ENCODE data around the gene DNAJA4.

The DNAJA4 gene

DNA sequence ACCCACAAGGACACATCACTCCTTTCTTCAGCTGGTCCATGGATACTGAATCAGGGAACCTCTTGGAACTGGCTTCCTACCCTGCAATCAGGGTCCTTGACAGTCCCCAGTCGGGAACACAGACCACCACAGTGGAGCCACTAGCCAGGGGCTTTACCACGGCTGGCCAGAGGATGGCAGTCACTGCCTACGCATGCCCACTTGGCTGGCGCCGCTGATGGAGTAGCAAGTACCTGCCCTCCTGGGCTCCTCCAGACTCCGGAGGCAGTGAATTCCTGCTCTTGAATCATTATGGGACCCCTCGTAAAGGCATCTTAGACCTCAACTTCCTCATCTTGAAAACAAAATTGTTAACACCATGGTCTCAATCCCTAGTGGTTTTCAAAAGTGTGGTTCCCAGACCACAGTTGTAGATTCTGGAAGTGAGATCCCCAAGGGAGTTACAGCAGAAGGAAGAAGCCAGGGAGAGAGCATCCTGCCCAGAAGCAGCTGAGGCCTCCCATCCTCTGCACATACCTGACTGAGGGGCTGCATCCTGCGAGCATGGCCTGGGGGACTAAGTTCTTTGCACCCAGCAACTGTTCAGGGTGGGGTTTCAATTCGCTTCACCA lies 44.2 kb downstream of the DNAJA4 start:
- peak; percentile 33 for DNase-seq (ENCODE audit: low read depth, low spot score)
- no peak overlapping the region for H3K4me3 ChIP-seq (ENCODE audit: low read length)

DNA sequence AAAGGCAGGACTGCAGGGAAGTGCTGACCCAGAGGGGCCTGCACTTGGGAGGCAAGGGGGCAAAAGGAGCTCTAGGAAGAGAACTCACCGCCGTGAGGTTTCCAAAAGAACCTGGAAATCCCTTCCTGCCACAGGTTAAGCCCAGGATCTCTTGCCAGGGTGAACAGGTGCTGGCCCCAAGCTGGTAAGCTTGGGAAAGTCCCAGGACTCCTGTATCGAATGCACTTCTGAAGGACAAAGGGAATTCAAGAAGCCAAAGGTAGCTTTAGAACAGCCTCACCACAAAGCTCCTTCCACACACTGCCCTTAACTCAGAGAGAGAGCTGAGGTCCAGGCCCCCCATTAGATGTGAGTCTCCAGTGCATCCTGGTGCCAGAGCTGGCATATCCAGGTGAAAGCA lies 46.9 kb downstream of the DNAJA4 start:
- no peak for DNase-seq (ENCODE audit: low read depth, low spot score)
- no peak overlapping the region for H3K4me3 ChIP-seq (ENCODE audit: low read length)

DNA sequence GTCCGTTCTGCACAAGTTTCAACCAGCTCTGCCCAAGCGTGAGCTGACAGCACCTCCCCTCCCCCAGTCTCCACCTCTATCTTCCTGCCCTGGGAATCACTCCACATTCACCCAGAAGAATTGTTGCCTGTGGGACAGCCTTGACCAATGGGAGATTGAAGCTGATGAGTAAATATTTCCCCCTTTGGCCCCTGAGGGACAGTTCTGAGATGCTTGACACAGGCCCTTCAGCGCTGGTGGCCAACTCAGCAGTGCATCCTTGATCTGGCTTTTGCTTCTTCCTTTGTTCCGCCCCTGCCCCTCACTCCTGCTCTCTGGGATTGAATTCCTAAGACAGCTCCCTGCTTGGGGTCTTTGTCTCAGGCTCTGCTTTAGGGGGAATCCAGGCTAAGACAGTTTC lies 48.2 kb downstream of the DNAJA4 start:
- no peak overlapping the region for H3K4me3 ChIP-seq (ENCODE audit: low read length)
- DNase-seq (ENCODE audit: low read depth, low spot score), result no peak

DNA sequence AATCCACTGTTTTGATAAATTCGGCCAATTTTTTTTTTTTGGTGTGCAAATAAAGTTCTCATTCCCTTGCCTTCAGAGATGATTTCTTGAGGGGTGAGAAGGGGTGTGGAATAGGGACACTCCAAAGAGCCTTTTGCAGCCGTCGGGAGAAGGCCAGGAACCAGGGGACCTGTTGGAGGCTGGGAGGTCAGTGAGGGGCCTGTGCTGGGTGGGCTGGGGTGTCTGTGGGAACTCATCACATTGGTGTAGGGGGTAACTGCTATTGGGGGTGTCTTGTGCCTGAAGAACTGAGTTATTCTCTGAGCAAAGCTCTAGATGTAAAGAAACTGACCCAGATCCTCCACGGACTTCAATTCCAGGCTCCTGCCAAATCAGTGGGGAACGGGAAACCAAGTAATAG lies 48.6 kb downstream of the DNAJA4 start:
- DNase-seq (ENCODE audit: low read depth, low spot score), result no peak
- no peak overlapping the region for H3K4me3 ChIP-seq (ENCODE audit: low read length)

DNA sequence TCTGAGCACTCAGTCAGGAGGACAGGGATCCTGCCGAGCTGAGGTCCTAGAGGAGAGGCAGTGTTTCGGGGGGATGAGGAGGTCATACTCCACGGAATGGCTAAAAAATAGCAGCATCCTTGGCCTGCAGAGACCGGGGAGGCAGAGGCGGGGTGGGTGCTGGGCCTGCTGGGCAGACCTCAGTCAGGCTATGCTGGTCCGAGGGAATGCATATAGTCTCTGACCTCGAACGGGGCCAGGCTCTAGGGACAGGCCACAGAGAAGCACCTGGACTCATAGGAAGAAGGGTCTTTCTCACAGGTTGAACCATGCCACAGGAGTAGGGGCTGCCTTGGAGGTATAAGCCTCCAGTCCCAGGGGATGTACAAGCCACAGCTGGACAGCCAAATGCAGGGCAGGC lies 49.0 kb downstream of the DNAJA4 start:
- DNase-seq (ENCODE audit: low read depth, low spot score), result no peak
- H3K4me3 ChIP-seq (ENCODE audit: low read length), result no peak overlapping the region

DNA sequence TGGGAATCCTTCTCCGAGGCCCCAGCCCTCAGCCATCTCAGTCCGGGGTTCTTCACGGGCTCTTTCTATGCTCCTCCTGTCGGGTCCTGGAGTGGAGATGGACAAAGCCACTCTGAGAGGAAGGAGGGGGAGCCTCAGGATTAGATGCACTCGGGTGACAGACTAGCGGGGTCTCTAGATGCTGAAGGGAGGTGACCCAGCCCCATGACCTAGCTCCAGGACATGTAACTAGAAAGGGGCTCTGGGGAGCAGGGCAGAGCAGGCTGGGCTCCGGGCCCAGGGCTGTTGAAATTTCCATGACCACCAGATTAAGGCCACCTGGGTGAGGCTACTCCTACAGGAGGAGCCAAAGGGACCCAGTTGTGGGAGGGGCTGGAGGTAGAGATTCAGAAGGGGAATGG lies 49.8 kb downstream of the DNAJA4 start:
- DNase-seq (ENCODE audit: low read depth, low spot score), result no peak
- no peak overlapping the region for H3K4me3 ChIP-seq (ENCODE audit: low read length)

DNA sequence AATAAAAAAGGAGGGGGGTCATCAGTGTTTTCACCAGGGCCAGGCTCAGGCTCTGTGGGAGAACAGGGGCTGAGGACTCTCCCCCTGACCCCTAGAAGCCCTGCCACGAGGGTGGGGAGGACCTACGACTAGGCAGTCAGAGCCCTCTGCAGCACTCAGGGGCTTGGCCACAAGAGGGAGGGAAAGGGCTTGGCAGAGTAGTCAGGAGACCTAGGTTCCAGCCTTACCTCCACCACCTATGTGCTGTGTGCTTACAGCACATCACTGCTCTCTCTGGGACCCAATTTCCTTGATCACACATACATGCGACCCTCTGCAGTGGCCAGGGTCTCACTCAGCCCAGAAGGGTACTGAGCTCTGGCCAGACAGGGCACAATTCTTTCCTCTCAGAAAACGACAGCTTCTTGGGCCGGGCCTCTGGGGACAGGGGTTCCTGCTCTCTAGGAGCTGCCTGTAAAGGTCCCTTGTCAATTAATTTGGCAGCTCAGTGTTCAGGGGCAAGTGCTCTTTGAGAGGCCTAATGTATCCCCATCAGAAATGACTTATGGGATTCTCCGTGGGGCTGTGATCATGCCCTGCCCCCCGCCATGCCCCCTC lies 51.4 kb downstream of the DNAJA4 start:
- no peak overlapping the region for H3K4me3 ChIP-seq (ENCODE audit: low read length)
- peak; percentile 12 for DNase-seq (ENCODE audit: low read depth, low spot score)

DNA sequence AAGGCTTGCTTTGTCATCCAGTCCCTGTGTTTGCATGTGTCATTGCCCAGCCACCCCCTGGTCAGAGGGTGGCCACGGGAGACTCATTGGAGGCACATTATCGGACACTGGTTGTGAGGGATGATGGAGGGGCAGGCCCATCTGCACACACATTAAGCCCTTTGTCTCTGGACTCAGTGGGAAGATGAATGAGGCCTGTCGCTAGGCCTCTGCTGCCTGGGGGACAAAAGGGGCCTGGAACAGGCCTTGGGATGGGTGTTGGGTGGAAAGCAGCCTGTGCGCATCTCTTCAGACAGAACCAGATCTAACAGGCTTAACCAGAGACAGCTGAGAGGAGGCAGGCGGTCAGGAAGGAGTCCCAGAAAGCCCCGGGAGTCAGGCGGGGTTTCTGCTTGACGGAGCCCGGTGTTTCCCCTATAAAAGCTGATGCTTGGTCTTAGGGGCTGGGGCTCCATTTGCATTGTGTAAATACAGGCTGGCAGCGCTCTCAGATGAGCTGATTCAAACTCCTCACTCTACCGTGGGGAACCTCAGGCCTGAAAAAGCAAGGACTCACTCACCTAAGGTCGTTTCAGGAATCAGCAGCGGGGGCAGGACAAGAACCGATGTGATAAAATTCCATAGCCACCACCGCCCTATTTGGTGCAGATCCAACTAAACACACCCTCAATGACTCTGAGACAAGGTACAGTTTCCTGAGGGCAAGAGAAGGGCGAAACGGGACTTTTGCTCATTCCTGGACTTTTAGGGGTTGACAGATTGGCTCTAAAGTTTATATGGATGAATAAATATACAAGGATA lies 52.1 kb downstream of the DNAJA4 start:
- H3K4me3 ChIP-seq (ENCODE audit: low read length), result no peak overlapping the region
- DNase-seq (ENCODE audit: low read depth, low spot score), result no peak

DNA sequence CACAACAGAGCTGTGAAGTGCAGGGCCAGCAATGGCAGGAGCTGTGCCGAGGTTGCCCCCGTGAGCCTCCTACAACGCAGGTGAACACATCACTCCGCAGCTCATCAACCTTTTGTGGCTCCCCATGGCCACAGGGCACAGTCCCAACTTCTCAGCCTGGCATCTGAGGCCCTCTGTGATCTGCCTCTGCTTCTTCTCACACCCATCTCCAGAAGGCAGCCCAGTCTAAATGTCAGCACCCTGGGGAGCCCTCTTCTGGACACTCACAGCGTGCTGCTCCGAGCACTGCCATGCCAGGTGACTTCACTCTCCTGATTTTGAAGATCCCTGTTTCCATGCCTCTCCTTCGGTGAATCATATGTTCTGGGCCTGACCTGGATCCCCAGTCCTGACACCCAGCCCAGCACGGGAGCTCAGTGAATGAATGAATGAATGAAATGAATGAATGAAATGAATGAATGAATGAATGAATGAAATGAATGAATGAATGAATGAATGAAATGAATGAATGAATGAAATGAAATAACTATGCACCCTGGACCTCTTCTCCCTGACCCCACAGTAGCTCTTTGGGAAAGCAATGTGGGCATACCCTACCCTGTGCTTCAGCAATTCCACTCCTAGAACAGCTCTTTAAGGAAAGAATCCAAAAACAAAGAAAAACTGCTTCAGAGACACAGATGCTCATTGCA lies 52.9 kb downstream of the DNAJA4 start:
- no peak for DNase-seq (ENCODE audit: low read depth, low spot score)
- no peak overlapping the region for H3K4me3 ChIP-seq (ENCODE audit: low read length)

DNA sequence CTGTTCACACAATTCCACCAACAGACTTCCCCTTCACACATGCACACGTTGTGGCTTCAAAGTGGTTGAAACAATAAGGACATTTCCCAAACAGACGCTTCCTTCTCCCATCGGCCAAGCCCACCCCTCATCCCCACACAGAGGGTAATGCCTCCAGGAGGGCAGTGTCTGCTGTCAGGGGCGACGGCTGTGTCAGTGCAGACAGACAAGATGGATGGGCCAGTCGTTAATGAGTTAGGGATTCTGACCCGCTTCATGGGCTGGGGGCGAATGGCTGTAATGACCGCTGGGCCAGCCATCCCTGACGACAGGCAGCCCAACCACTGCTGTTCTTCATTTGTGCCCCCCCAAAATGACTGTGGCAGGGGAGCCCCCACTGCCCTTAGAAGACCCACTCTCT lies 55.2 kb downstream of the DNAJA4 start:
- no peak for DNase-seq (ENCODE audit: low read depth, low spot score)
- H3K4me3 ChIP-seq (ENCODE audit: low read length), result no peak overlapping the region

DNA sequence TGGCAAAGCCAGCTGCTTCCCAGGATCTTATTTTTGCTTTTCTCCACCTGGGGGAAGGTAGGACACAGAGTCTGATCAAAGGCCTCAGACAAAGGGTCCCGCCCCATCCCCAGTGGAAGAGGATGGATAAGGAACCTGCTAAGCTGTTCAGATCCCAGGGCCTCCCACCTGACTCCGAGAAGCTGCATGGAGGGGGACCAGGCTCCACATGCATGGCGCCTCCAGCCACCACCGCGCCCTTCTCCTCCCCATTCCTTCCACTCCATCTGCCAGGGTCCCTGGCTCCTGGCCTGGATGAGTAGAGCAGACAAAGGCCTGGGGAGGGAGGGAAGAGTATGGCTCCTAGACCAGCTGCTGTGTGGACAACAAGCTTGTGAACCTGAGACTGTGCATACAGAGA lies 55.8 kb downstream of the DNAJA4 start:
- DNase-seq (ENCODE audit: low read depth, low spot score), result no peak

DNA sequence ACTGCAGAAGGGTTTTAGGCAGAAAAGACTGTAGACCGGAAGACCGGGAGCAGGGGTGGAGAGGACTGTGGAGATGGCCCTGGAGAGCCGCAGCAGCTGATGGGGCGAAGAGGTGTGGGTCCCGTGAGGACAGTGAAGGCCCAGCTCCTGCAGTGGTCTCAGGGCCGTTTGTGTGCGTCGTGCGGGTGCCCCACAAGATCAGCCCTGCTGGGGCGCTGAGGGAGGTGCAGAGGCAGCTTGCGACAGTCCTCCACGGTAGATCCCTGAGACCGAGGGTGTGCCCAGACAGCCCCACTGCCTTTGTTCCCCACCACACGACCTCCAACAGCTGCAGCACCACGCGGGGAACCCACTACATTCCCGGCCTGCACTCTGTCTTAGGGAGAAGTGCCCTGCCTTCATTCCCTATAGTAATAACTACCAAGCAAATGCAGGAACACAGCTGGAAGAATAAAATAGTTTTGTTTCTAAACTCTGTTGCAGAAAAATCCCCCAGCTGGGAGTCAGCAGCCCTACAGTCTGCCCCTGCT lies 56.7 kb downstream of the DNAJA4 start:
- DNase-seq (ENCODE audit: low read depth, low spot score), result no peak
- no peak overlapping the region for H3K4me3 ChIP-seq (ENCODE audit: low read length)

More for the DNA sequence above, 55.8 kb downstream of the DNAJA4 start:
- H3K4me3 ChIP-seq (ENCODE audit: low read length), result no peak overlapping the region

DNA sequence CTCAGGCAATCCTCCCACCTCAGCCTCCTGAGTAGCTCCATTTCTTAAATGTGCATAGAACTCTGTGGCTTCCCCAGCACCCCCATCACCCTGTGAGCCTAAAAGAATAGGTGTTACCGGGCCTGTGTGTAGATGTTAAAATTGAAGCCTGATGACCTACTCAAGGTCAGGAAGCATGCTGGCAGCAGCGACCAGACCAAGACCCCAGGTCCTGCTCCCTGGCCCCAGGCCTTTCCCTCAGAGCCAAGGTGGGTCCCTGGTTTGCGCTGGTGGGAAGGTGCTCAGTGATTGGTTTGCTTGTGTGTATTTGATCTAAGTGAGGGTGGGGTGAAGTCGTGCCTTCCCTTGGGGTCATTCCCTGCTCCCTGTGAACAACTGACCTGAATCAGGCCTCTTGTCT lies 57.4 kb downstream of the DNAJA4 start:
- no peak overlapping the region for H3K4me3 ChIP-seq (ENCODE audit: low read length)
- DNase-seq (ENCODE audit: low read depth, low spot score), result no peak

DNA sequence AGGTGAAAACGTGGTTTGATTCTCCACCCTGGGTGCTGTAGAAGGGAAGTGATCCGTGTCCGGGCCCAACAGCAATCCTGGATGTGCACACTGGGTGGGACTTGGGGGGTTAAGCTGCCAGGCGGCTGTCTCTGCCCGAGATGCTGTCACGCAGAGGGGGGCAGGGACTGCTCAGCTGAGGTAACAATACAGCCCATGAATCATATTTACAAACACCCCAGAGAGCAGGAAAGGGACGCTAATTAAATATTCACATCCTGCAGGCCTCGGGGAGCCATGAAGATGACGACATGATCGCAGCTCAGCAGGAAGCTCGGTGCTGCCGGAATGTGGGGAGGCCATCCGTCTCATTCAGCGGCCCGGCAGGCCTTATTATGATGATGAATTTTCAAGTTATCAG lies 57.9 kb downstream of the DNAJA4 start:
- no peak overlapping the region for H3K4me3 ChIP-seq (ENCODE audit: low read length)

DNA sequence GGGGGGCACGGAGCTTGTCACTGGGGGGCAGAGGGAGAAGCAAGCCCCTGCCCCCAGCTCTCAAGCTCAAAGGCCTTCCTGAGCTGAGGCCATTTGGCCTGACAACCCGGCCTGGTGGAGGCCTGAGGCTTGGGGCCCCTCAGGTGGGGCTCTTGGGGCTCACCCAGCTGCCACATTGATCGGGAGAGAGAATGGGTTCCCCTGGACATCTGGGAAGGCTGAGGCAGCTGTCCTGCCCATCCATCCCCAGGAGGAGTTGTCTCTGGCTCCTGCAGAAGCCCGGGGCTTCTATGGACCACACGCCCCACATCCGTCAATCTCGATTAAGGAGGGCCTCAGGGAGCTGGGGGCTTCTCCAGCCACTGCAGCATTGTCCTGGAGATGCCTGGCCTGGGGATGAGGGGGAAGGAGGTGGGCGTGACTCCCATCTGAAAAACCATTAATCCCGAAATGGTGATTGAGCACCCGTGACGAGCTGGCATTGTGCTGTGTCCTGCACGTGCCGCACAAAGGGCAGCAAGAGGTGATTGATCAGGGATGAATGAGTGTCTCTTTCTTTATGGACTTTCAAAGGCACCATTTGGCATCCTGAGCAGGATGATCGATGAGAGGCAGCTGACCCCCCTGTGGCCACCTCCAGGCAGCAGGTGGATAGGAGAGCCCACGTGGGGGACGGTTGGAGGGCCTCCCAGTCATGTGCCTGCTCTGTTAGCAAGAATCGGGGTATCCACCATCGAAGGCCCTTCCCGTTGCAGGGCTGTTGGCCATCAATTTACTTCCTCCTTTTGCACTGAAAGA lies 58.6 kb downstream of the DNAJA4 start:
- no peak overlapping the region for H3K4me3 ChIP-seq (ENCODE audit: low read length)
- DNase-seq (ENCODE audit: low read depth, low spot score), result no peak

More for the DNA sequence above, 57.9 kb downstream of the DNAJA4 start:
- DNase-seq (ENCODE audit: low read depth, low spot score), result no peak

DNA sequence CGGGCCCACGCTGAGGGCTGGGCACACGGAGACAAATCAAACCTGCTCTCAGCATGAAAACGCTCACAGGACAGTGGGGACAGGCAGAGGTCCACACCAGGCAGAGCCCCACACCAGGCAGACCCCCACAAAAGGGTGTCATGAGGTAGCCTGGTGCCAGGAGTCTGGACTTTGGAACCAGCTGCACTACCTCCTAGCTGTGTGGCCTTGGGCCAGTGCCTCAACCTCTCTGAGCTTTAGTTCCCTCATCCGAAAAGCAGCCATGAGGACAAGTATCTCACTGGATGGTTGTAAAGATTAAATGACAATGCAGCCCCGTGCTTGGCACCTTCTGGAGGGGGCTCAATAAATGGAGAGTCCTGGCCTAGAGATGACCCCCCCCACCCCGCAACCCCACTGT lies 59.3 kb downstream of the DNAJA4 start:
- no peak overlapping the region for H3K4me3 ChIP-seq (ENCODE audit: low read length)
- no peak for DNase-seq (ENCODE audit: low read depth, low spot score)

DNA sequence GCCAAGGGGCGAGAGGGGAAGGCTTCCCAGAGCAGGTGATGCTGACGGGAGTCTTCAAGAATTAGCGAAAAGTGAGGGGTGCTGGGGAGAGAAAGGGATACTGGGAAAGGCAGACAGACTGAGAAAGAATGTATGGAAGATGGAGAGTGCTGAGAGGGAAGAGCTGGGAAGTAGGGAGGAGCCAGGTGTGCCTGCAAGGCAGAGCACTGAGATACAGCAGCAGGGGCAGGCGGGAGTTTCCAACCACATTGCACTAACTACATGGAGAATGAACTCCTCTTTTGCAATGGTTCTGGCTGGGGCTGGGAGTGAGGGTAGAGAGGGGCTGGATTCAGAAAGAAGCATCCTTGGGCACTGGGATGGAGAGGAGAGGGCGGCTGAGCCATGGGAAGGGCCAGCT lies 59.8 kb downstream of the DNAJA4 start:
- DNase-seq (ENCODE audit: low read depth, low spot score), result no peak
- H3K4me3 ChIP-seq (ENCODE audit: low read length), result no peak overlapping the region

DNA sequence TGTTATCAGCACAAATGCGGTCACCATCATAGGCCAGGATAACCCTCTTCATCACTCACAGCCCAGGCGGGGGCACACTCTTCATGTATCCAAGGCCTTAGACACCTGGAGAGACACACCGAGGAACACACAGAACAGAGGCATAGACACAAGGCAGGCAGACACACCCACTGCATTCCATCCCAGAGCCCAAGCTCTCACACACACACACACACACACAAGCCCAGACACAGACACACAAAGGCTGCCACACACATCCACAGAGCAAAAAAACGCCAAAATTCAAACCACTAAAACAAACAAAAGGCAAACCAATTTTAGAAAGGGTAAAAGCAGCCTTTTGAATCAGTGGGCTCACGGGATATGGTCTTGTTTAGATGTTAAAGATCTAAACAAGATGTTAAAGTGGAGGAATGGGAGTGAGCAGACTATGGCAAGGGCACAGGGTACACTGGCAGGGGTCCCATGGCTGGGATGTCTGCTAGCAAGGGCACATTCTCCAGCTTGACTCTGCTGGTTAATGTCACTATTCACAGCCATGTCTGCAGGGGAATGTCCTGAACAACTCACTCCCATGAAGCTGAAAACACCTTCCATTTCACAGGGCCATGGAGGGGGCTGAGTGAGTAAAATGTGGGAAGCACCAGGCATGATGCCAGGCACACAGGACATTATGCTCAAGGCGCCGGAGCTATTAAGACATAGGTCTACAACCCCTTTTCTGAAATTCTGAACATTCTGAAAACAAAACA lies 60.9 kb downstream of the DNAJA4 start:
- no peak overlapping the region for H3K4me3 ChIP-seq (ENCODE audit: low read length)
- DNase-seq (ENCODE audit: low read depth, low spot score), result no peak

Data from Jurkat, Clone E6-1 (cell line).